Activated CD4-positive, CD25-positive, alpha-beta regulatory T cell treated with anti-CD3 and anti-CD28 coated beads, Interleukin-2, amount 50 U/mL, for 72 hours (primary cell): ENCODE data around the gene ATP10A.
A peak's percentile ranks its signal among the peaks of the same experiment; 100 is the strongest.
"Not testable (repeated sequence)": the region's sequence is repeated elsewhere in the genome, so short reads cannot be mapped to it uniquely, and the experiment has no call there.

ENCODE experiments used
- DNase-seq: peaks from one replicate; pipeline ENCODE4 v3.0.0; 2021

ATP10A gene

DNA sequence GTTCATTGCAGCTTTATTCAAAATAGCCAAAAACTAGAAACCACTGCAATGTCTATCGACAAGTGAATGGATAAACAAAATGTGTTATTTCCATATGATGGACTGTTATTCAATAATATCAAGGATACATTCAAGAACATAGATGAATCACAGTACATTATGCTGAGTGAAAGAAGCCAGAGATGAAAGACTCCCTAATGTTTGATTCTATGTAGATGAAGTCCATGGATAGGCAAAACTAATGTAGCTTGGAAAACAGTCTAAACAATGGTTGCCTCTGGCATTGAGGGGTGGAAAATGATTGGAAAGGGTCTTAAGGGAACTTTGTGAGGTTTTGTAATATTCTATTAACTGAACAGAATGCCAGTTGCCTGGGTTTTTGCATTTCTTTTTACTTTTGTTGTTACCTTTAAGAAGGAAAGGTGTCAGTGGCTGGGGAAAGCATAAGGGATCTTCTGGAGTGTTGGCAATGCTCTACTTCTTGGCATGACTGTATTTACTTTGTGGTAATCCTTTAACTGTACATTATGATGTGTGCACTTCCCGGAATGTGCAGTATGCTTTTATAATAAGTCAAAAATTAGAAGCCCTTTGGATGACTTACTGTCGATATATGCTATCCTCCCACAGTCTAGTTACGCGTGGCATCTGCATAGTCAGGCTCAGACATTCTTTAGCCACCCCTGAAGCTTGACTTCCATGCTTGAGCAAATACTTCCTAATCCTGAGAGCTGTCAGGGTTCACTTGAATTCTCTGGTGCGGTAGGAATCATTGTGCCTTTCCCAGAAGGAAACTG, 20.5 kb upstream of the ATP10A start:
- no peak for DNase-seq

DNA sequence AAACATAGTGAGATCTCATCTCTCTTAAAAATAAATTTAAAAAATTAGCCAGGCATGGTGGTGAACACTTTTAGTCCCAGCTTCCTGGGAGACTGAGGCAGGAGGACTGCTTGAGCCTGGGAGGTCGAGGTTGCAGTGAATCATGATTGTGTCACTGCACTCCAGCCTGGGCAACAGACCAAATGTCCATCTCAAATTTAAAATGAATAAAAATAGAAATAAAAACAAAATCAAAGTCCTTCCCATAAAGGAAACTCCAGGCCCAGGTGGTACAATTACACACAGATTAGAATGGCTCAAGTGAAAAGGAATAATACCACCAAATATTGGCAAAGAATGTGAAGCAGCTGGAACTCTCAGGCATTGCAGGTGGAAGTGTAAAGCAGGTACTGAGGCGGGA, 19.3 kb upstream of the ATP10A start:
- DNase-seq, result no peak

DNA sequence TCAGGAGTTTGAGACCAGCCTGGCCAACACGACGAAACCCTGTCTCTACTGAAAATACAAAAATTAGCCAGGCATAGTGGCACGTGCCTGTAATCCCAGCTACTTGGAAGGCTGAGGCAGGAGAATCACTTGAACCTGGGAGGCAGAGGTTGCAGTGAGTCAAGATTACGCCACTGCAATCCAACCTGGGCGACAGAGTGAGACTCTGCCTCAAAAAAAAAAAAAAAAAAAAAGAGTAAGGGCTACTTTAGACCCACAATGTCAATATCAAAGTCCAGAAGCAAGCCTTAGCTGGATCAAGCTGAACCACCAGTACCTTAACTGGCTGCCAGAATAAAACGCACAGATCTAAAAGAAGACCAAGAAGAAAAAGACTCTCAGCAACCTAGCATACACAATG, 17.8 kb upstream of the ATP10A start:
- not testable (repeated sequence) for DNase-seq

DNA sequence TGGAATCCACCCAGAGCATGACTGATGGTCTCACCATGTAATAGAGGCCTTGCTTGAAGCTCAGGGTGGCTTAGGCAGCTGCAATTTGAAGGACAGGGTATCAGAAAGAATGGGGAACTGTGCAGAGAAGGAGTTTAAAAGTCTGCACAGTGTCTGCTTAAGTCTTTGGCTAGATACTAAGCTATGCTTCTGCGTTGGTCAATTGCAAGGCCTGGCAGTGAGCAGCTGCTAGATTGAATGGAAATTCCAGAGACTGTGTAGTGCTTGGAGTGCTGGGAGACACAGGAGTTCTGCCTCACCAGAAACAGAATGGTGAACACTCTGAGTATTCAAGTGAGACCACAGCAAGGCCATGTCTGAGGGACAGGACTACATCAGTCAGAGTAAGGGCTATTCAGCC, 17.3 kb upstream of the ATP10A start:
- no peak for DNase-seq

DNA sequence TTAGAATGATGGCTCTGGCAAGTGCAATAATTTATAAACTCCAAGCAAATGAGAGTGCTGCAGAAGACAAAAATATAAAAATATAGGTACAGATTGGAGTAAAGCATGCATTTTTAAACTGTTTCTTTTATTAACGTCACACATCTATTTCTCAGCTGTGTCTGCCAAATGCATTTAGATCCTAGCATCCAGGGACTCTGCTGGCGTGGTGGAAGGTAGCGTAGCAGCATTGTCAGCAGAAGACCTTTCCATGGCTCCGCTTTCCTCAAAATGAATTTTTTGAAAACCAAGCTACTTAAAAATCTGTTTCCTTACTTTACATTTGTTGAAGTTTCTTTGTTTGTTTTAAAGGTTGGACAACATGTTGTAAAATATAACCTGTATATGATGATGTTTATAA, 16.3 kb upstream of the ATP10A start:
- no peak for DNase-seq

DNA sequence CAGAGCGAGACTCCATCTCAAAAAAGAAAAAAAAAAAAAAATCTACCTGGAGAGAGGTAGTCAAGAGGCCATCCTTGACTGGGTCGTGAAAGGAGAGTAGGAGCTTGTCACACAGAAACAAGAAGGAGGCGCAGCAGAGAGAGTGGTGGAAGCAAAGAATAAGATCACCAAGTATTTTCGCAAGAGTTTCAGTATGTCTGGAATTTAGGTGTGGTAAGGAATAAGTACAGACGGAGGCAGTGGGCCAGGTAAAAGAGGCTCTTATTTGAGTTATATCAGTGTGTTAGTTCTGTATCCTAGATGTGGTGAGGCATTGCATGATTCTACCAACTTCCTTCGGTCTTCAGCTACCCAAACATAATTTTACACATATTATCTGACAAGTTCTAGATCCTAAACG, 14.6 kb upstream of the ATP10A start:
- DNase-seq, result no peak

DNA sequence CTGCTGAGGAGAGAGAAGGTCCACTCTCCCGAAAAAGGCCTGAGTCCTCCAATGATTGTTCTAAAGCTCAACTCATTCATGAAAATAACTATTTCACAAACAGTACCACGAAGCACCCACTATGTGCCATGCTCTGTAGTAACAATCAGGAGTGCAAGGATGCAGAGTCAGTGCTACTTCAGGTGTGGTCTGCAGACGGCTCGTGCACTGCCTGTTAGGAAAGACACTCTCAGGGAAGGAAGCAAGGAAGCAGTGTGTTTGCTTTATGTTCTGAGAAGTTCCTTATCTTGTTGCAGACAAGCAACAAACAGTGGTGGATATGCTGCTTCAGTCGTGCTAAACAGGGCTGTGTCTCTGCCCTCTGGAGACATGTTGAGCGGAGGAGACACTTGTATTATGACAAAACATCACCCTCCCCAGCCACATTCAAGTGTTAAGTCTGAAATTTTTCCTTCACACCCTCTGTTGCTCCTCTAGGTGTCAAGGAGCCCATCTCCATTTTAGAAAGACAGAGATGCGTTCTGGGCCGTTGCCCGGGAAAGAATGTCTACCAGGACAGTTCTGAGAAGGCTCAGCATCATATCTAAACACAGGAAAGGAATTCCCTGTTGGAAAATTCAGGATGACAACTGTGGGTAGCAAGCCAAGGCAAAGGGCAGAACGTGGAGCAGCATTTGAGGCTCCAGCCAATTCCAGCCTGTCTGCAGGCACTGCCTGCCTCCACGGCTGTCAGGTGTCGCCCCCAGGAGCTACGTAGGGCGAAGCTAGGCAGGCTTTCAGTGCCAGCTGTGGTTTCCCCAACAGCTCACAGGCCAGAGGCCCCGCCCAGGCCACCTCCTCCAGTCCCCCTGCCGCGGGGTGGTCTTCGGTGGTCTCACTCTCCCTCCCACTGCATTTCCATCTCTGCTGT, 13.4 kb upstream of the ATP10A start:
- DNase-seq, result no peak

DNA sequence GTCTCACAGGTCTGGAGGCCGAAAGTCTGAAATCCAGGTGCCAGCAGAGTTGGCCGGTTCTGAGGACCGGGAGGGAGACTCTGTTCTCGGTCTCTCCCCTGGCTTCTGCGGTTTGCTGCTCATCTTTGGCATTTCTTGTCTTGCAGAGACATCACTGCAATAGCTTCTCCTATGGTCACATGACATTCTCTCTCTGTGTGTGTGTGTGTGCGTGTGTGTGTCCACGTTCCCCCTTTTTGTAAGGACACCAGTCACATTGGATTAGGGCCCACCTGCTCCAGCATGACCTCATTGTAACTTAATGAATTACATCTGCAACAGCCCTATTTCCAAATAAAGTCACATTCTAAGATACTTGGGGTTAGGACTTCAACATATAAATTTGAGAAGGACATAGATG, 12.4 kb upstream of the ATP10A start:
- no peak for DNase-seq

DNA sequence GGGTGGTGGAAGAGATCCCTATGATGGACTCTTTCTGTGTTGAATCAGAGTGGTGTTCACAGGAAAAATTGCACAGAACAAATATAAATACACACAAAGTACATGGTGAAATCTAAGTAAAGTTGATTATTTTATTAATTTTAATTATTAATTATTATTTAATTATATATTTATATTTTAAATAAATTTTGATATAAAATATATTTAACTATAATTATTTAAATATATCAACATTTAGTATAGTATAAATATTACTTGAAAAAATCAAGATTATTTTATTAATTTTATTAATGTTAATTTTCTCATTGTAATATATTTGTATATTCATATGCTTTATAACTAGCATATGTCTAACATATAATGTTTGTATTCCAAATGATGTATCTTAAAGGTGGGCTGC, 11.3 kb upstream of the ATP10A start:
- no peak for DNase-seq

DNA sequence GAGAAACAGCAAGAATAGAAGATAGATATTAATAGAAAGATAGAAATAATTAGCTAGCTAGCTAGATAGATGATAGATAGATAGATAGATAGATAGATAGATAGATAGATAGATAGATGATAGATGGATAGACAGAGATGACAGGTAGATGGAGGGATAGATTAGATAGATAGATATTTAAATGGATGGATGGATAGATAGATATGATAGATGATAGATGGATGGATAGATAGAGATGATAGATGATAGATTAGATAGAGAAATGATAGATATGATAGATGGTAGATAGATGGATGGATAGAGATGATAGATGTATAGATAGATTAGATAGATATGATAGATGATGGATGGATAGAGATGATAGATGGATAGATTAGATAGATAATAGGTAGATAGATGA, 8.3 kb upstream of the ATP10A start:
- DNase-seq, result no peak

DNA sequence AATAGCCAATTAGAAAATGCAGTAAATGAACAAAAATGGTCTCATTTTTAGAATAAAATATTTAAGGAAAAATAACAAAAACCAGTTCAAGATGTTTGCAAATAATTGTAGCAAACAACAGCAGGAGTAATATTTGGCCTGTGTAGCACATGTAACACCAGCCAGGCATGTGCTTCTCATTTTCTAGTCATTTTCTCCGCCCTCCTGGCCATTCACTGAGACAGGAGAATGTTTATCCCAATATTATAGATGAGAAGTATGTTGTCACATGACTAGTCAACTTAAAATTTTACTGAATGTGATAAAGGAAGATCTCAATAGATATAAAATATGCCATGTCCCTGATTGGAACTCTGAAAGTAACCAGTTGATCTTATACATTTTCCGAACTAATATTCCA, 7.8 kb upstream of the ATP10A start:
- DNase-seq, result no peak

DNA sequence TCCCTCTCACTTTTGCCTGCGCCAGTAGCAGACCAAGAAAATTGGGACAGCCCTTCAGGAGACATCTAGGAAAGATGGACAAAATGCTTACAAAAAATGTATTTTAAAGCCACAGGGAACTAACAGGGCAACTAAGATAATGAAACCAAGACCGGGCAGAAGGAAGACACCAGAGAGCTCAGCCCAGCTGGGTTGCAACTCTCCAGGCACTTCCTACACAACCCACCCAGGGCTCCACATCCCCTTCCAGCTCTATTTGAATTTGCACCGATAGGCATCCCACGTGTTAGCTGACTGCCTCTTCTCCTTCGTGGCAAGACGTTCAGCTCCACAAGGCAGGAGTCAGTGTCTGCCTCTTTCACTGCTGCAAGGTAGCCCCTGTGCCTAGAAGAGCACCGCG, 6.6 kb upstream of the ATP10A start:
- DNase-seq, result no peak

DNA sequence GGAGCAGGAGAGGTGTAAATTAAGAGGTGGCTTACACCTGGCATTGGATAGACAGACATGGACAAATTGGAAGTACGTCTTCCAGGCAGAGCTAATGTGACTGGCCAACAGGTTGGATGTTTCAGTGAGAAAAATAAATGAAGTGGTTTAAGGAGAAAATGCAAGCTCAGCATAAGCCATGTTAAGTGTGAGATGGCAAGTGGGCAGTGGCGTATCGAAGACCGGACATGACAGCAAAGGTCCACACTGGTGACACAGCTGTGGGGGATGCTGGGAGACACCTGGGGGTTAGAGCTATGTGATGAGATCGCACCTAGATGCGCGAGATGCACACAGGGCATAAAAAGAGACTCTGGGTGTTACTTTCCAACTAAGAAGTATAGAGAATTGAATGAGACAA, 3.7 kb upstream of the ATP10A start:
- no peak for DNase-seq

DNA sequence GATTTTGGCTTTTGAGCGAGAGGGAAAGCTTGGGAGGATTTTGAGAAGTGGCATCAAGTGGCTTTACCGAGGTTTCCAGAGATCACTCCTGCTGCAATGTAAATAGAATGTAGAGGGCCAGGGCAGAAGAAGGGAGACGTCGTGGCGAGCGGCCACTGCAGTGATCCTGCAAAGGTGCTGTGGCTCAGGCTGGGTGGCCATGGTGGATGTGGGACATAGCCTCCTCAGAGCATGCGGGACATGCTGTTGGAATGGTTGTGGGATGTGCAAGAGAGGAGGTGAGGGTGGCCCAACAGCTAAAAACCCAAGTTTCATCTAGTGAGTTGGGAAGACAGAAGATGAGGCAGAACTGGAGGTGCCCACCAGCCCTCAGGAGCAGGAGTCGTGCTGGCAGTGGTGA, 3.1 kb upstream of the ATP10A start:
- DNase-seq, result no peak

DNA sequence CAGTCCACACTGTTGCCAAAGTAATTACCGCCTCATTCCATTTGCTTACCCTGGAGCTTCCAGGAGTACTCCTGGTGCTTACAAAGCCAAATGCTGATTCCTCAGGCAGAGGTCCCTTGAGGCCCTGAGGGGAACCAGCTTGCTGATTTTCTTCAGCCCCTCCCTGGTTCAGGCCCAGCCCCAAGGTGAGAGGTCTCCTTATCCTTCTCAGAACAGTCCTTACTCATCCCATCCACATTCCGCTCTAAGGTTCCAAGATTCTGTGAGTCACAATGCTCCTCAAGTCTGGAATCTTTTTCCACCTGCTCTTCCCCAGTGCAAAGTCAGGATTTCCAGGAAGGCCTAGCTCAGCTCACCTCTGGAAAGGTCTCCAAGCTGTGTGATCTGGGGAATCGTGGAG, 1.8 kb upstream of the ATP10A start:
- DNase-seq, result no peak

DNA sequence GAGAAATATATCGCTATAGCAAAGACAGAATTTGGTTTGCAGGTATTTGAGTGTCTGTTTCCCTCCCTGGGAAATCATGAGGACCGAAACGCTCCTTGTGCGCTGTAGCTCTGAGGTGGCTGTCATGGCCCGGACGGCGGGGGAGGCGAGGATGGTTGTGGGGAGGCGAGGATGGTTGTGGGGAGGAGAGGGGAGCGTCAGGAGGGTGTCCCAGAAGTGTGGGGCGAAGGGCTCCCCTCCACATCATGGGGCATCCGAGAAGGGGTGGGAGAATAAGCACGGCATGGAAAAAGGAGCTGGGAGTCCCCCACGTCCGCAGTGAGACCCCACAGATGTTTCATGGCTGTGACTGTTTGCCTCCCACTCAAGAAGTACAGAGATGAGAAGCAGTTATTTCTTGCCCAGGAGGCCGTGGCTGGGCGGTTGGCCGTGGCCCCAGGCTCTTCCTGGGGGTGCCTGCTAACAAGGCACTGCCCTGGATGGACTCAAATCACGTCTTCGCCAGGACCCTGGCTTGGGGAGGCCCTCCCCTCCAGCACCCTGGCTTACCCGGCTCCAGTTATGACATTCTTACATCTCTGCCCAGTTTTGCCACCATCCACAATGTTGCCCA, 947 bp upstream of the ATP10A start:
- no peak for DNase-seq

DNA sequence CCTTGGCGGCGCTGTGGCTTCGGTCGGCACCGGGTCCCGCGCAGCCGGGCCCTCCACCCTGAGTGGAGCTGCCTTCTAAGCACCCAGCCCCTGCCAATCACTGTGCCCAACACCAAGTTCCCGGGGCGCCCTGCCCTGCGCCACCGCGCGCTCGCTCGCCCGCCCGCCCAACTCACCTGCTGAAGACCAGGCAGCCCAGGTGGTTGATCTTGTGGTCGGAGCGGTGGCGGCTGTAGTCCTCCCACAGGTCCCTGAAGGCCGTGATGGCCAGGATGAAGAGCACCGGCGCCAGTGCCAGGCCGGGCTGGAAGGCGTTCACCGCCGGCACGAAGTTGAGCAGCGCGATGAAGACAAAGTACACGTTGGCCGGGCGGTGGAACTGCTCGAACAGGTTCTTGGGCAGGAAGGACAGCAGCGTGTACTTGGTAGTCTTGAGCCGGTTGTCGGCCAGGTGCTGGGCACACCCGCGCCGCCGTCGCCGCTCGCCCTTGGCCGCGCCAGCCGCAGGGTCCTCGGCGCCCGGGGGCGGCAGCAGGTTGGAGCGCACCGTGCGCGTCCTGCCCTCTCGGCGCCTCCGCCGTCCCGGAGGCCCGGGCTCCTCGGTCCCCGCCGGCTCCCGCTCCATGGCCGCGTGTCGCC, 536 bp downstream of the ATP10A start:
- peak; percentile 58 for DNase-seq

DNA sequence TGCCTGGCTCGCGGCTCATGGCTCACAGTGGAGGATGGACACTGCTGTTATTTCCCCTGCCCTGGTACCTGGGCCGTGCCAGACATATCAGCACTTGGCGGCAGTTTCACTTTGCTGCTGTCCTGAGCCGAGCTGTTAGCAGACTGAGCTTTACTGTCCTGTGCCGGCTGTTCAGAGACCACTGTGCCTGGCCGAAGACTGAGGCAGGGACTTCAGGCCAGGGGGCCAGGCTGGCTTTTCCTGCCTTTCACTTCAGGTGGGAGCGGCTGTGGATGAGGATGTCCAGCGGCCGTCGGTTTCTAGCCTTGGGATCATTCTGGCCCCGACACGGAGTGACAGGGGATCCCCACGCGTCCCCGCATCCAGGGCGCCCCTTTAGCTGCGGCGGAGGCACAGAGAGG, 1.1 kb downstream of the ATP10A start:
- peak; percentile 45 for DNase-seq

DNA sequence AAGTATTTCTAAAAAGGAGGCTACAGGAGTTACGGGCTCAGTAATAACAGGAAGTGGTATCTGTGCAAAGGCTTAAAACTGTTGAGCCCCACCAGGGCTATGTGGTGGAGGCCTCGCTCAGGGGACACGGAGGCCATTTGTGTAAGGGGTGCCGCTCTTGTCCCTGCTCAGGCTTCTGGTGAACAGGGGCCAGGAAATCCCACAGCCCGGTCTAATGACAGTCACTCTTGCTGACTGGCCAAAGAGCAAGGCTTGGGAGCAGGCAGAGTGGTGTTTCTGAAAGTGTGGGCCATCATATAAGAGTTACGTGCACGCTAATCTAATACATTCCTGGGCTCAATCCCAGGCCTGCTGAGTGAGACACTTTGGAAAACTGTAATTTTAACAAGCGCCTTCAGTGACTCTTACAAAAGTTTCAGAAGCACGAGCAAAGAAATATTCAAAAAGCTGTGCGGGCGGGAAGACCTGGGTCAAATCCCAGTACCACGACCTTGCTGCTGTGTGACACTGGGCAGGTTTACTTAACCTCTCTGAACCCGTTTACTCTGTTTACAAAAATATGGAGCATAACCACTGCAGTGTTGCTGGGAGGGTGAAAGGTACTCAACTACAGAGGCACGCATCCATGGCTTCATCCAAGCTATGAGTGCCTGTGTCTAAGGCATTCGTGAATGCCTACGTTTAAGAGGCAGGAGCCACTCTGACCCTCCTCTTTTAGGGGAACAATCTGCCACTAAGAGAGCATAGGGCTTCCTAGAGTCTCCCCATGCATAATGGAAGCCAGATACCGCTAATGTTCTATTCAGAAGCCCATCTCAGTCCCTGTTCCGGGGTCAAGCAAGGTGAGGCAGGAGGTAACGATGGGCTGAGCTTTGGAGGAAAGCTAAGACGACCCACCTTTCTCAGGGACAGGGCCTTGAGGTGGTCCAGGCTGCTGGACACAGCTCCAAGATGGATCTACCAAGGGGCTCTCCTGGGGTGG, 2.0 kb downstream of the ATP10A start:
- no peak for DNase-seq

DNA sequence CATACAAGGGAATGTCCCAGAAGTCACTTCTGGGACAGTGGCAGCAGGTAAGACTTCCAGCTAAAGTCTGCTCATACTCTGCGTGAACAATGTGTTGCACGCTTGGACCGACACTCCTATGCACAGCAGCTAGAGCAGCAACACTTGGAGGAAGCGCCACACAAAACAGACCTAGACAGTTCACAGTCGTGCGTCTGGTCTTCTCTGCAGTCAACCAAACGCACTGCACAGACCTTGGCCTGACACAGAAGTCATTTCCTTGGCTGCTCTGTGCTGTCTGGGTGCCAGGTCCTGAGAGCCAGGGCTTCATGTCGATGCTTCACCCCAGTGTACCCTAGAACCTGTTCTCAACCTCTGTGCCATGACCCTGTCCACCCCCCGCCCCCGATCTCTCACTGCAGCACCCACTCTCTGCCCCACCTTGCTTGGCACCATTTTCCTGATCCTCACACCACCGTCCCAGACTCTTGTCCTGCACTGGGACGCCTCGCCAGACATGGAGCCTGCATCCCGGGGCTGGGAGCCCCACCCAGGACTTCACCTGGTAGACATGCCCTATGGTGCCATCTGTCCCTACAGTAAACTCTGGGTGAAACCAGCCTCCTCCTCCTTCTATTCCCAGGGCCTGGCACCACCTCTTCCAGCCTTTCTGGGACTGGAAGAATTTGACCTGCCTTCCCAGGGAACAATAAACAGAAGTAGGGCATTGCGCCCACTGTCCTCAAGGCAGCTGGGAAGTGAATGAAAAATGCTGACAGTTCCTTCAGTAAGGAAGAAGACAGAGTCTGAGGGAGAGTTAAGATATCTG, 3.1 kb downstream of the ATP10A start:
- DNase-seq, result no peak
